KMS-11 (cell line): Measurements from ENCODE around the gene ABCC5.

ENCODE experiments used
- H2AFZ ChIP-seq: fragments of 200-600 bp; sonication (generic); 2 replicates; pipeline ENCODE4 v1.6.1; 2016; ENCODE audit warnings: antibody characterized with exemption, mixed run types, low read depth
- H3K27ac ChIP-seq: fragments of 200-600 bp; sonication (generic); 2 replicates; pipeline ENCODE4 v1.6.1; 2016; ENCODE audit warnings: mild to moderate bottlenecking, mixed run types
- H3K27me3 ChIP-seq: fragments of 200-600 bp; sonication (generic); 2 replicates; pipeline ENCODE4 v1.6.1; 2017; ENCODE audit warnings: mild to moderate bottlenecking, low read depth, mixed run types, moderate library complexity; ENCODE audit not compliant: insufficient read depth
- H3K36me3 ChIP-seq: fragments of 200-600 bp; sonication (generic); 2 replicates; pipeline ENCODE4 v1.6.1; 2017; ENCODE audit warnings: mild to moderate bottlenecking, mixed run types; ENCODE audit not compliant: insufficient read depth
- H3K4me1 ChIP-seq: fragments of 200-600 bp; sonication (generic); 2 replicates; pipeline ENCODE4 v1.6.1; 2016; ENCODE audit warnings: mild to moderate bottlenecking, low read depth, mixed run types; ENCODE audit not compliant: poor library complexity, severe bottlenecking
- H3K4me2 ChIP-seq: fragments of 200-600 bp; sonication (generic); 2 replicates; pipeline ENCODE4 v1.7.0; 2016; ENCODE audit warnings: mild to moderate bottlenecking, mixed run types
- H3K4me3 ChIP-seq: fragments of 200-600 bp; sonication (generic); IDR thresholded peaks from 2 replicates; pipeline ENCODE4 v1.6.1; 2017; ENCODE audit warnings: low read depth, low read length, mixed read lengths; ENCODE audit not compliant: insufficient read depth
- H3K79me2 ChIP-seq: fragments of 200-600 bp; sonication (generic); 2 replicates; pipeline ENCODE4 v1.6.1; 2016; ENCODE audit warnings: low read depth, mixed run types; ENCODE audit not compliant: insufficient read depth
- H3K9ac ChIP-seq: fragments of 200-600 bp; sonication (generic); 2 replicates; pipeline ENCODE4 v1.6.1; 2016; ENCODE audit warnings: mild to moderate bottlenecking, mixed run types
- H4K20me1 ChIP-seq: fragments of 200-600 bp; sonication (generic); 2 replicates; pipeline ENCODE4 v1.6.1; 2016; ENCODE audit warnings: mild to moderate bottlenecking, mixed run types; ENCODE audit not compliant: insufficient read depth
- TF ChIP-seq, protein P1 (sequence below): fragments of 200-600 bp; sonication (generic); conservative IDR thresholded peaks from 2 replicates; pipeline ENCODE4 v1.6.1; 2017; ENCODE audit warnings: low read depth, mild to moderate bottlenecking, antibody characterized with exemption, low read length, moderate library complexity, mixed read lengths

Gene ABCC5

GRCh38 chr3:184058029-184058428, 40.3 kb upstream of the ABCC5 start:
- Histone ChIP-seq H3K4me1 (no peaks in the 10 kb centered on the region), H3K36me3 (no peaks in the 10 kb centered on the region), H3K27ac (no peak overlapping the region), H3K9ac (no peak overlapping the region), H3K79me2 (no peaks in the 10 kb centered on the region), H2AFZ (no peak overlapping the region), H3K27me3 (no peaks in the 10 kb centered on the region), H3K4me3 (no peak overlapping the region), H3K4me2 (no peak overlapping the region), H4K20me1 (no peaks in the 10 kb centered on the region)
- TF ChIP-seq, protein P1, sequence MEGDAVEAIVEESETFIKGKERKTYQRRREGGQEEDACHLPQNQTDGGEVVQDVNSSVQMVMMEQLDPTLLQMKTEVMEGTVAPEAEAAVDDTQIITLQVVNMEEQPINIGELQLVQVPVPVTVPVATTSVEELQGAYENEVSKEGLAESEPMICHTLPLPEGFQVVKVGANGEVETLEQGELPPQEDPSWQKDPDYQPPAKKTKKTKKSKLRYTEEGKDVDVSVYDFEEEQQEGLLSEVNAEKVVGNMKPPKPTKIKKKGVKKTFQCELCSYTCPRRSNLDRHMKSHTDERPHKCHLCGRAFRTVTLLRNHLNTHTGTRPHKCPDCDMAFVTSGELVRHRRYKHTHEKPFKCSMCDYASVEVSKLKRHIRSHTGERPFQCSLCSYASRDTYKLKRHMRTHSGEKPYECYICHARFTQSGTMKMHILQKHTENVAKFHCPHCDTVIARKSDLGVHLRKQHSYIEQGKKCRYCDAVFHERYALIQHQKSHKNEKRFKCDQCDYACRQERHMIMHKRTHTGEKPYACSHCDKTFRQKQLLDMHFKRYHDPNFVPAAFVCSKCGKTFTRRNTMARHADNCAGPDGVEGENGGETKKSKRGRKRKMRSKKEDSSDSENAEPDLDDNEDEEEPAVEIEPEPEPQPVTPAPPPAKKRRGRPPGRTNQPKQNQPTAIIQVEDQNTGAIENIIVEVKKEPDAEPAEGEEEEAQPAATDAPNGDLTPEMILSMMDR, result no peak

DNA sequence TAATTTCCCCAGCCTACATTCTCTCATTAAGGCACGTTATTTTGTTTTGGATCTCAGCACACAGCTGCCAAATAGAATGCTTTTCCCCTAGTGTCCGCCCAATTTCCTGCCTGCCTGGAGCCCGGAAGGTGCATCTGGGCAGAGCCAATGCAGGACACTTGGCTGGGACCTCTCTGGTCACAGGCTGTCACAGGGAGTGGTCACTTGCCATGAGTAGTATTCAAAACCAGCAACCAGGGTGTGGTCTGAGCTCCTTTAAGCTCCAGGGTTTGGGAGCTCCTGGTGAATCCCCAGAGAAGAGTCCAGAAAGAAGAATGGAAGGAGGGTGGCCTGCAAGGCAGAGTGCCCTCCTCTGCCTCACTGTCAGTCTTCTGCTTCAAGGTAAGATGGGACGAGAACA, 35.1 kb upstream of the ABCC5 start, which contains the start of gene HTR3C:
TSS of gene HTR3C (plus strand) at position 281 of the 400 bp plus-strand sequence. CDS start at position 315, 34 bp downstream.
- no peaks in the 10 kb centered on the region for H3K27me3 ChIP-seq
- TF ChIP-seq, protein P1, result no peak

DNA sequence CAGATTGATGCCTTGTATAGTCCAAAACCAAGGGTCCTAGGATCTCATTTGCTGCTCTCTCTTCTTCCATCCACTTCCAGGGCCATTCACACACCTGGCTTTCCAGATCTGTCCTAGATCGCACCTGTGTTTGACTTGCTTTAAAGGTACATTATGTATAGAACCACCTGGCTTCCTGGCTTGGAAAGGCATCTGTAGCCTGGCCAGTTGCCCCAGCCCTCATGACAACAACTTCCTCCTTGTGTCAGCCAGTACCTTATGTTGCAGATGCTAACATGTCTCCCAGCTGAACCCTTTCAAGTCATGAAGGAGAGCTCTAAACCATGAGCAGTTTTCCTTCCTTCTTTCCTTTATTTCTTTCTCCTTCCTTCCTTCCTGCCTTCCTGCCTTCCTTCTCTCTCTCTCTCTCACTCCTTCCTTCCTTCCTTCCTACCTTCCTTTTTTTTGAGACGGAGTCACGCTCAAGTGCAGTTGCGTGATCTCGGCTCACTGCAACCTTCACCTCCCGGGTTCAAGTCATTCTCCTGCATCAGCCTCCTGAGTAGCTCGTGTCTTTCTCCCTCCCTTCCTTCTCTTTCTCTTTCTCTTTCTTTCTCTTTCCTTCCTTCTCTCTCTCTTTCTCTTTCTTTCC, 32.6 kb upstream of the ABCC5 start:
- TF ChIP-seq, protein P1, result no peak
- H2AFZ ChIP-seq, result no peak overlapping the region

More for the DNA sequence above, 35.1 kb upstream of the ABCC5 start, which contains the start of gene HTR3C:
- Histone ChIP-seq H3K27ac (no peak within 1 kb of the TSS), H3K4me2 (no peak within 1 kb of the TSS), H3K36me3 (no peaks in the 10 kb centered on the region), H3K79me2 (no peaks in the 10 kb centered on the region), H2AFZ (no peak within 1 kb of the TSS), H4K20me1 (no peaks in the 10 kb centered on the region), H3K4me1 (no peaks in the 10 kb centered on the region), H3K9ac (no peak within 1 kb of the TSS), H3K4me3 (no peak within 1 kb of the TSS)

DNA sequence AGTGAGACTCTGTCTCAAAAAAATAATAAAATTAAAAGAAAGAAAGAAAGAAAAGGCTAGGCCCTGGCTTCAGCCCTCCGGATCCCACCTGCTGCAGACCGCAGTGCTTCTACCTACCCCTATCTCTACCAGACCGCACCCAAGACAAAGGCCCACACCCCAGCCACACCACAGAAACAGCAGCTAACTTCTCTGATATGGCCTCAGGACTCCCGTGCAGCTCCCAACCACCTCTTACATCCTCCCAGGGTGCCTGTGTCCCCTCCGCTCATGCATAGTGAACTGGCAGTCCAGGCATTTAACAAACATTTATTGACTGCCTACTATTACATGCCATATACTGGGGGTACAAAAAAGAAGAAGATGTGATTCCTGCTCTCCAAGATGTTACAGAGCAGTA, 28.3 kb upstream of the ABCC5 start:
- Histone ChIP-seq H3K79me2 (no peaks in the 10 kb centered on the region), H3K4me1 (no peaks in the 10 kb centered on the region), H3K27ac (no peak overlapping the region), H2AFZ (no peak overlapping the region), H3K4me2 (no peak overlapping the region), H3K4me3 (no peak overlapping the region), H3K36me3 (no peaks in the 10 kb centered on the region), H3K9ac (no peak overlapping the region), H4K20me1 (no peaks in the 10 kb centered on the region), H3K27me3 (no peaks in the 10 kb centered on the region)
- TF ChIP-seq, protein P1, result no peak

More for the DNA sequence above, 32.6 kb upstream of the ABCC5 start:
- Histone ChIP-seq H3K79me2 (no peaks in the 10 kb centered on the region), H4K20me1 (no peaks in the 10 kb centered on the region), H3K27me3 (no peaks in the 10 kb centered on the region), H3K4me2 (no peak overlapping the region), H3K27ac (no peak overlapping the region), H3K4me3 (no peak overlapping the region), H3K36me3 (no peaks in the 10 kb centered on the region), H3K4me1 (no peaks in the 10 kb centered on the region), H3K9ac (no peak overlapping the region)
